LoVo (cell line): ENCODE measurements around the gene PLIN4.

Experiments
- DNase-seq: peaks from one replicate; pipeline ENCODE4 v3.0.0-alpha.2; 2016; ENCODE audit warnings: low spot score

PLIN4 gene

GRCh38 chr19:4454747-4455718 is 63.3 kb downstream of the PLIN4 start:
- DNase-seq = no peak

- no peak for DNase-seq
Observed at GRCh38 chr19:4453232-4454179, 64.8 kb downstream of the PLIN4 start.

DNA sequence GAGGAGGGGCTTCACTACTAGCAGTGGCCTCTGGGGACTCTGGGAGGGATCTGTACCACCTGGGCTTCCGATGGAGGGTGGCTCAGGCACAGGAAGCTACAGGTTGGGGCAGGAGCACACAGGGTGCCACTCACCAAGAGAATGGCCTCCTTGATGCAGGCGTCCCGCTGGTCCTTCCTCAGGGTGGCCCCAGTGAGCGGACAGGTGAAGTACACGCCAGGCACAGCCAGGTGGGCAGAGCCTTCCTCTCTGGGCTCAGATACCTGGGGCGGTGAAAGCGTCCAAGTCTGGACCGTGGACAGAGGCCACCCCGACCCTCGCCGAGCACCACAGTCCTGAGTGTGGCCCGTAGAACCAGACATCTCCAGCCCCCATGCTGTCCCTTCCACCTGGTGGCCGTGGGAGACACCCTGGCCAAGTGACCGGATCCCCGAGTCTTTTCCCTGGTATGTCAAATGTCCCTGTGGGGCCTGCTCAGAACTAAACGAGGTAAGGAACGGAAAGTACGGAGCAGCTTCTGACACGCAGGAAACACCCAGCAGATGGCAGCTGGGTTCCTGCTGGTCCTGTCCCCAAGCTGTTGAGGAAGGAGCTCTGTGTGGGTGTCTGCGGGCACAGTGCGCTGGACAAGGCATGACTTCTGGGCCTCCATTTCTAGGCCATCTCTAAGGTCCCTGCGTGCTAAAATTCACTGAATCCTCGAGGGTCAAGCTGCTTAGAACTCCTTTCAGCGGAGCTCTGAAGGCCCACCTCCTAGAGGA is 65.9 kb downstream of the PLIN4 start:
- DNase-seq = no peak
